ENCODE results near the gene AMTN. TPM values are rescaled to one million over a fixed set of nuclear protein-coding genes. Genes with fewer than 3 reads are reported as not detected.
A peak's percentile ranks its signal among the peaks of the same experiment; 100 is the strongest.

AMTN gene
- polyA plus RNA-seq, 1 donor from 2014 or later, result not detected

DNA sequence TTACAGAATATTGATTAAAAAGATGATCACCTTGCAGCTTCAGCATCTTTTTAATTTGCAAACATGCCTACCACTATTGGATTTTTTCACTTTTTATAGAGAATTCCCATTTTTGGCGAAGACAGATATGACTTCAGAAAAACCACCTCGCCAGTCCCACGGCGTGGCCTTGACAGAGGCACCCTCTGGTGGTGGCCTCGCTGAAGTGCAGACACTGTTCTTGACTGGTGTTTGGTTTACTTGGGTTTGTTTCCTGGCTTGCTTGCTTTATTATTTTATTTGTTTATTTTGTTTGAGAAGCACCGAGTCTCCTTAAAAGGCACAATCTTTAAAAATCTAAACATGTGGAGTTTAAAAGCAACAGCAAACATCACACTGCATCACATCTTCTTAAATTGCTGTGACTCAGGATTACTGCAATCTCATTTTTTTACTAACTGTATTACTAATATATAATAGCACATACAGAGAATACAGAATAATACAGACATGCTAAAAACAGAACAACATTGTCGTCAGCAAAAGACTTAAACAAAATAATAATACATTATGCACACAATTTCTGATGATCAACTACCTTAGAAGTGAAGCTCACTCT lies 13.1 kb upstream of the AMTN start:
- H3F3A ChIP-seq (ENCODE audit: insufficient read depth, low read length, poor library complexity, severe bottlenecking), result no peaks in the 10 kb centered on the region
- no peak for TF ChIP-seq EZH2 (IDR thresholded peaks at IDR 0.05; ENCODE audit: borderline replicate concordance, insufficient read depth, low read length, poor library complexity, severe bottlenecking)
- TF ChIP-seq TAF1 (IDR thresholded peaks at IDR 0.05; ENCODE audit: low read depth), result no peak
- TF ChIP-seq RAD21 (conservative IDR thresholded peaks at IDR 0.05), result peak; percentile 88
- TF ChIP-seq, protein P1, sequence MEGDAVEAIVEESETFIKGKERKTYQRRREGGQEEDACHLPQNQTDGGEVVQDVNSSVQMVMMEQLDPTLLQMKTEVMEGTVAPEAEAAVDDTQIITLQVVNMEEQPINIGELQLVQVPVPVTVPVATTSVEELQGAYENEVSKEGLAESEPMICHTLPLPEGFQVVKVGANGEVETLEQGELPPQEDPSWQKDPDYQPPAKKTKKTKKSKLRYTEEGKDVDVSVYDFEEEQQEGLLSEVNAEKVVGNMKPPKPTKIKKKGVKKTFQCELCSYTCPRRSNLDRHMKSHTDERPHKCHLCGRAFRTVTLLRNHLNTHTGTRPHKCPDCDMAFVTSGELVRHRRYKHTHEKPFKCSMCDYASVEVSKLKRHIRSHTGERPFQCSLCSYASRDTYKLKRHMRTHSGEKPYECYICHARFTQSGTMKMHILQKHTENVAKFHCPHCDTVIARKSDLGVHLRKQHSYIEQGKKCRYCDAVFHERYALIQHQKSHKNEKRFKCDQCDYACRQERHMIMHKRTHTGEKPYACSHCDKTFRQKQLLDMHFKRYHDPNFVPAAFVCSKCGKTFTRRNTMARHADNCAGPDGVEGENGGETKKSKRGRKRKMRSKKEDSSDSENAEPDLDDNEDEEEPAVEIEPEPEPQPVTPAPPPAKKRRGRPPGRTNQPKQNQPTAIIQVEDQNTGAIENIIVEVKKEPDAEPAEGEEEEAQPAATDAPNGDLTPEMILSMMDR (IDR thresholded peaks at IDR 0.05; ENCODE audit: poor library complexity, severe bottlenecking), result peak; percentile 83
- TF ChIP-seq SMC3 (conservative IDR thresholded peaks at IDR 0.05; ENCODE audit: poor library complexity), result peak; percentile 93
- TF ChIP-seq POLR2AphosphoS5 (IDR thresholded peaks at IDR 0.05), result no peak
- no peak for TF ChIP-seq MXI1 (conservative IDR thresholded peaks at IDR 0.05; ENCODE audit: poor library complexity, severe bottlenecking)
- no peak for TF ChIP-seq EP300 (conservative IDR thresholded peaks at IDR 0.05; ENCODE audit: poor library complexity, severe bottlenecking)
- TF ChIP-seq, protein P2, sequence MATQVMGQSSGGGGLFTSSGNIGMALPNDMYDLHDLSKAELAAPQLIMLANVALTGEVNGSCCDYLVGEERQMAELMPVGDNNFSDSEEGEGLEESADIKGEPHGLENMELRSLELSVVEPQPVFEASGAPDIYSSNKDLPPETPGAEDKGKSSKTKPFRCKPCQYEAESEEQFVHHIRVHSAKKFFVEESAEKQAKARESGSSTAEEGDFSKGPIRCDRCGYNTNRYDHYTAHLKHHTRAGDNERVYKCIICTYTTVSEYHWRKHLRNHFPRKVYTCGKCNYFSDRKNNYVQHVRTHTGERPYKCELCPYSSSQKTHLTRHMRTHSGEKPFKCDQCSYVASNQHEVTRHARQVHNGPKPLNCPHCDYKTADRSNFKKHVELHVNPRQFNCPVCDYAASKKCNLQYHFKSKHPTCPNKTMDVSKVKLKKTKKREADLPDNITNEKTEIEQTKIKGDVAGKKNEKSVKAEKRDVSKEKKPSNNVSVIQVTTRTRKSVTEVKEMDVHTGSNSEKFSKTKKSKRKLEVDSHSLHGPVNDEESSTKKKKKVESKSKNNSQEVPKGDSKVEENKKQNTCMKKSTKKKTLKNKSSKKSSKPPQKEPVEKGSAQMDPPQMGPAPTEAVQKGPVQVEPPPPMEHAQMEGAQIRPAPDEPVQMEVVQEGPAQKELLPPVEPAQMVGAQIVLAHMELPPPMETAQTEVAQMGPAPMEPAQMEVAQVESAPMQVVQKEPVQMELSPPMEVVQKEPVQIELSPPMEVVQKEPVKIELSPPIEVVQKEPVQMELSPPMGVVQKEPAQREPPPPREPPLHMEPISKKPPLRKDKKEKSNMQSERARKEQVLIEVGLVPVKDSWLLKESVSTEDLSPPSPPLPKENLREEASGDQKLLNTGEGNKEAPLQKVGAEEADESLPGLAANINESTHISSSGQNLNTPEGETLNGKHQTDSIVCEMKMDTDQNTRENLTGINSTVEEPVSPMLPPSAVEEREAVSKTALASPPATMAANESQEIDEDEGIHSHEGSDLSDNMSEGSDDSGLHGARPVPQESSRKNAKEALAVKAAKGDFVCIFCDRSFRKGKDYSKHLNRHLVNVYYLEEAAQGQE (IDR thresholded peaks at IDR 0.05; ENCODE audit: borderline replicate concordance), result no peak
- H2AFZ ChIP-seq (ENCODE audit: low read depth, low read length), result no peak overlapping the region
- no peaks in the 10 kb centered on the region for H3K9me2 ChIP-seq (ENCODE audit: insufficient read depth, low read length)
- H3K27me3 ChIP-seq (ENCODE audit: insufficient read depth, low read depth, low read length), result no peaks in the 10 kb centered on the region
- no peaks in the 10 kb centered on the region for H3K9me3 ChIP-seq (ENCODE audit: low read length)
- no peaks in the 10 kb centered on the region for H4K20me1 ChIP-seq (ENCODE audit: insufficient read depth)
- H3K36me3 ChIP-seq (ENCODE audit: insufficient read depth, low read length), result no peaks in the 10 kb centered on the region
- no peak overlapping the region for H3K4me3 ChIP-seq (ENCODE audit: low read length)
- H3K79me2 ChIP-seq (replicated peaks; ENCODE audit: insufficient read depth, low read length), result no peaks in the 10 kb centered on the region
- no peak overlapping the region for H3K9ac ChIP-seq (ENCODE audit: low read length)
- H3K4me2 ChIP-seq (ENCODE audit: low read length), result no peak overlapping the region
- H3K27ac ChIP-seq (ENCODE audit: low read length), result no peak overlapping the region

DNA sequence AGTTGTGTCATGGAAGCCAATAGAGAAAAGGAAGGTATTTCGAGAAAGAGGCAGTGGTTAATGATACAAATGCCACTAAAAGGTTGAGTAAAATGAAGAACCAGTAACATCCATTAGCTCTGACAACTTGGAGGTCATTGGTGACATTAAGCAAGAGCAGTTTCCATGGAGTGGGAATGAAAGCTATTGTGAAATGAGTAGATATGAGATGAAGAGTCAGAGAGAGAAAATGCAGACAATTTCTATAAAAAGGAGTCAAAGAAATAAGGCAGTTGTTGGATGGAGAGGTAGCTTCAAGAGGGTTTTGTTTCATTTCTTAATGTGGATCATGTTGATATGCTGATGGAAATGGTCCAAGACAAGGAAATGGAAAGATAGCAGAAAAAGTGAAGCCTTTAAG lies 9.6 kb upstream of the AMTN start:
- Histone ChIP-seq H3K4me2 (ENCODE audit: low read length) (no peak overlapping the region), H2AFZ (ENCODE audit: low read depth, low read length) (no peak overlapping the region), H4K20me1 (ENCODE audit: insufficient read depth) (no peaks in the 10 kb centered on the region), H3F3A (ENCODE audit: insufficient read depth, low read length, poor library complexity, severe bottlenecking) (no peaks in the 10 kb centered on the region), H3K27me3 (ENCODE audit: insufficient read depth, low read depth, low read length) (no peaks in the 10 kb centered on the region), H3K9me3 (ENCODE audit: low read length) (no peaks in the 10 kb centered on the region), H3K36me3 (ENCODE audit: insufficient read depth, low read length) (no peaks in the 10 kb centered on the region), H3K27ac (ENCODE audit: low read length) (no peak overlapping the region), H3K79me2 (replicated peaks; ENCODE audit: insufficient read depth, low read length) (no peaks in the 10 kb centered on the region), H3K9me2 (ENCODE audit: insufficient read depth, low read length) (no peaks in the 10 kb centered on the region), H3K9ac (ENCODE audit: low read length) (no peak overlapping the region), H3K4me3 (ENCODE audit: low read length) (no peak overlapping the region)
- TF ChIP-seq MXI1 (conservative IDR thresholded peaks at IDR 0.05; ENCODE audit: poor library complexity, severe bottlenecking) (no peak), EZH2 (IDR thresholded peaks at IDR 0.05; ENCODE audit: borderline replicate concordance, insufficient read depth, low read length, poor library complexity, severe bottlenecking) (no peak), EP300 (conservative IDR thresholded peaks at IDR 0.05; ENCODE audit: poor library complexity, severe bottlenecking) (no peak), RAD21 (conservative IDR thresholded peaks at IDR 0.05) (no peak), SMC3 (conservative IDR thresholded peaks at IDR 0.05; ENCODE audit: poor library complexity) (no peak), TAF1 (IDR thresholded peaks at IDR 0.05; ENCODE audit: low read depth) (no peak), POLR2AphosphoS5 (IDR thresholded peaks at IDR 0.05) (no peak)
- TF ChIP-seq, protein P1 (IDR thresholded peaks at IDR 0.05; ENCODE audit: poor library complexity, severe bottlenecking), result no peak
- TF ChIP-seq, protein P2 (IDR thresholded peaks at IDR 0.05; ENCODE audit: borderline replicate concordance), result no peak
